ENCODE data around the gene ULK1.
A peak's percentile ranks its signal among the peaks of the same experiment; 100 is the strongest.

Gene ULK1

DNA sequence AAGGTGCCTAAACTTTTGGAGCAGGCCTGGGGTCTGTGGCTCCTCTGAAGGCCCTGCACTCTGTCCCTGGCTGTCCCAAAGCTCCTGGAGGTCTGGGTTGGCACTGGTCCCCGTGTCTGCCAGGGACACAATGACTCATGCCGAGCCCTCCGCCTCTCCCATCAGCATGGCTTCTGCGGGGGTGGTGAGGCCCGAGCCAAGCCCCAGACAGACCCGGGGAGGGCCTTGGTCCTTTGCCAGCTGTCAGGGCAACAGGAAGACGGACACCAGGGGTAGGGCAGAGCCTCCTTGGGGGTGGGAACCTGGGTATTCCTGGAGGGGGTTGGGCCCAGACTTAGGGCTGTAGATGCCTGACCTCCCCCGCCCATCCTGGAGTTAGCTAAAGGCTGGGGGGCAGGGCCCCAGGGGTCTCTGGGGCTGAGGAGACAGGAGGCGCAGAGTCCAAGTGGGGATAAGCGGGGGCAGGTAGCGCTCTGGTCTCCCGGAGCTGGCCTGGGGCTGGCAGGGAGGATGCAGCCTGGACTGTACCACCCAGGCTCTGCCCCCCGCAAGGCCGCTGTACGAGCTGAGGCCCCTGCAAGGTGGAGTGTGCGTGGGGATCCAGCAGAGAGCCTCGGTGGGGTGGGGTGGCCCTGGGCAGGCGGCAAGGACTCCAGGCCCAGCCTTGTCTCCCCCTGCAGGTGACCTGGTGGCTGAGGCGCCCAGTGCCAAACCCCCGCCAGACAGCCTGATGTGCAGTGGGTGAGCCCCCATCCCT lies 18.3 kb downstream of the ULK1 start (continued):
- TF ChIP-seq SP3 (tag by site-specific recombination; IDR thresholded peaks at IDR 0.05) = peak; percentile 43; the same call in 1 of the 2 replicates
- no peak for TF ChIP-seq ZNF777 (tag by site-specific recombination; IDR thresholded peaks at IDR 0.05; ENCODE audit: borderline replicate concordance)
- TF ChIP-seq ZNF202 (tag by site-specific recombination; IDR thresholded peaks at IDR 0.05; ENCODE audit: borderline replicate concordance) = no peak
- TF ChIP-seq ZIC2 (tag by site-specific recombination; IDR thresholded peaks at IDR 0.05) = peak; percentile 94
- TF ChIP-seq ZNF580 (tag by site-specific recombination; IDR thresholded peaks at IDR 0.05) = no peak
- TF ChIP-seq ZNF701 (tag by site-specific recombination; IDR thresholded peaks at IDR 0.05) = no peak
- no peak for TF ChIP-seq ZFP41 (tag by site-specific recombination; IDR thresholded peaks at IDR 0.05; ENCODE audit: borderline replicate concordance)
- no peak for TF ChIP-seq ZNF785 (tag by site-specific recombination; IDR thresholded peaks at IDR 0.05)
- TF ChIP-seq ZNF423 (tag by site-specific recombination; IDR thresholded peaks at IDR 0.05) = no peak
- TF ChIP-seq ZNF132 (tag by site-specific recombination; IDR thresholded peaks at IDR 0.05; ENCODE audit: borderline replicate concordance) = no peak
- TF ChIP-seq KLF16 (tag by site-specific recombination; IDR thresholded peaks at IDR 0.05) = no peak
- peak; percentile 66 for TF ChIP-seq ZNF600 (tag by site-specific recombination; IDR thresholded peaks at IDR 0.05)
- no peak for TF ChIP-seq ZNF19 (tag by site-specific recombination; IDR thresholded peaks at IDR 0.05; ENCODE audit: low read depth)
- TF ChIP-seq SP2 (tag by site-specific recombination; IDR thresholded peaks at IDR 0.05) = peak; percentile 69
- 0 out of 2 replicates have a peak, but pooled peaks have one; percentile 27 for TF ChIP-seq ZNF629 (tag by site-specific recombination; IDR thresholded peaks at IDR 0.05)
- 0 out of 2 replicates have a peak, but pooled peaks have one; percentile 53 for TF ChIP-seq SP7 (tag by site-specific recombination; IDR thresholded peaks at IDR 0.05)
- peak; percentile 98 for TF ChIP-seq GLIS1 (tag by site-specific recombination; IDR thresholded peaks at IDR 0.05)
- no peak for TF ChIP-seq IKZF3 (tag by site-specific recombination; IDR thresholded peaks at IDR 0.05)
- TF ChIP-seq, protein P1, sequence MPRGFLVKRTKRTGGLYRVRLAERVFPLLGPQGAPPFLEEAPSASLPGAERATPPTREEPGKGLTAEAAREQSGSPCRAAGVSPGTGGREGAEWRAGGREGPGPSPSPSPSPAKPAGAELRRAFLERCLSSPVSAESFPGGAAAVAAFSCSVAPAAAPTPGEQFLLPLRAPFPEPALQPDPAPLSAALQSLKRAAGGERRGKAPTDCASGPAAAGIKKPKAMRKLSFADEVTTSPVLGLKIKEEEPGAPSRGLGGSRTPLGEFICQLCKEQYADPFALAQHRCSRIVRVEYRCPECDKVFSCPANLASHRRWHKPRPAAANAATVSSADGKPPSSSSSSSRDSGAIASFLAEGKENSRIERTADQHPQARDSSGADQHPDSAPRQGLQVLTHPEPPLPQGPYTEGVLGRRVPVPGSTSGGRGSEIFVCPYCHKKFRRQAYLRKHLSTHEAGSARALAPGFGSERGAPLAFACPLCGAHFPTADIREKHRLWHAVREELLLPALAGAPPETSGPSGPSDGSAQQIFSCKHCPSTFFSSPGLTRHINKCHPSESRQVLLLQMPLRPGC (tag by site-specific recombination; IDR thresholded peaks at IDR 0.05) = no peak
- no peak for TF ChIP-seq ZNF18 (tag by site-specific recombination; IDR thresholded peaks at IDR 0.05)
- TF ChIP-seq, protein P2, sequence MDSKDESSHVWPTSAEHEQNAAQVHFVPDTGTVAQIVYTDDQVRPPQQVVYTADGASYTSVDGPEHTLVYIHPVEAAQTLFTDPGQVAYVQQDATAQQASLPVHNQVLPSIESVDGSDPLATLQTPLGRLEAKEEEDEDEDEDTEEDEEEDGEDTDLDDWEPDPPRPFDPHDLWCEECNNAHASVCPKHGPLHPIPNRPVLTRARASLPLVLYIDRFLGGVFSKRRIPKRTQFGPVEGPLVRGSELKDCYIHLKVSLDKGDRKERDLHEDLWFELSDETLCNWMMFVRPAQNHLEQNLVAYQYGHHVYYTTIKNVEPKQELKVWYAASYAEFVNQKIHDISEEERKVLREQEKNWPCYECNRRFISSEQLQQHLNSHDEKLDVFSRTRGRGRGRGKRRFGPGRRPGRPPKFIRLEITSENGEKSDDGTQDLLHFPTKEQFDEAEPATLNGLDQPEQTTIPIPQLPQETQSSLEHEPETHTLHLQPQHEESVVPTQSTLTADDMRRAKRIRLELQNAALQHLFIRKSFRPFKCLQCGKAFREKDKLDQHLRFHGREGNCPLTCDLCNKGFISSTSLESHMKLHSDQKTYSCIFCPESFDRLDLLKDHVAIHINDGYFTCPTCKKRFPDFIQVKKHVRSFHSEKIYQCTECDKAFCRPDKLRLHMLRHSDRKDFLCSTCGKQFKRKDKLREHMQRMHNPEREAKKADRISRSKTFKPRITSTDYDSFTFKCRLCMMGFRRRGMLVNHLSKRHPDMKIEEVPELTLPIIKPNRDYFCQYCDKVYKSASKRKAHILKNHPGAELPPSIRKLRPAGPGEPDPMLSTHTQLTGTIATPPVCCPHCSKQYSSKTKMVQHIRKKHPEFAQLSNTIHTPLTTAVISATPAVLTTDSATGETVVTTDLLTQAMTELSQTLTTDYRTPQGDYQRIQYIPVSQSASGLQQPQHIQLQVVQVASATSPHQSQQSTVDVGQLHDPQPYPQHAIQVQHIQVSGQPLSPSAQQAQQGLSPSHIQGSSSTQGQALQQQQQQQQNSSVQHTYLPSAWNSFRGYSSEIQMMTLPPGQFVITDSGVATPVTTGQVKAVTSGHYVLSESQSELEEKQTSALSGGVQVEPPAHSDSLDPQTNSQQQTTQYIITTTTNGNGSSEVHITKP (tag by site-specific recombination; IDR thresholded peaks at IDR 0.05) = peak; percentile 96
- peak; percentile 87 for TF ChIP-seq GLIS2 (tag by site-specific recombination; IDR thresholded peaks at IDR 0.05)
- TF ChIP-seq ZEB2 (tag by site-specific recombination; IDR thresholded peaks at IDR 0.05) = no peak
- peak; percentile 49; the same call in 1 of the 2 replicates for TF ChIP-seq KLF1 (tag by site-specific recombination; IDR thresholded peaks at IDR 0.05)
- 0 out of 2 replicates have a peak, but pooled peaks have one; percentile 56 for TF ChIP-seq ZNF473 (tag by site-specific recombination; IDR thresholded peaks at IDR 0.05)
- TF ChIP-seq ZNF521 (tag by site-specific recombination; IDR thresholded peaks at IDR 0.05) = no peak
- no peak for TF ChIP-seq ZNF16 (tag by site-specific recombination; IDR thresholded peaks at IDR 0.05; ENCODE audit: low read depth)
- no peak for TF ChIP-seq ZNF366 (tag by site-specific recombination; conservative IDR thresholded peaks at IDR 0.05)
- peak; percentile 82 for TF ChIP-seq ZNF398 (tag by site-specific recombination; IDR thresholded peaks at IDR 0.05)
- TF ChIP-seq ZNF596 (tag by site-specific recombination; IDR thresholded peaks at IDR 0.05) = no peak
- TF ChIP-seq SCRT2 (tag by site-specific recombination; IDR thresholded peaks at IDR 0.05) = no peak
- peak; percentile 85 for TF ChIP-seq EGR2 (tag by site-specific recombination; IDR thresholded peaks at IDR 0.05; ENCODE audit: low read depth)
